ENCODE measurements around the gene FBLN2. TPM values are rescaled to one million over a fixed set of nuclear protein-coding genes. Genes with fewer than 3 reads are reported as not detected.

Gene FBLN2
- total RNA-seq, 1 donor from 2014 or later = not detected

DNA sequence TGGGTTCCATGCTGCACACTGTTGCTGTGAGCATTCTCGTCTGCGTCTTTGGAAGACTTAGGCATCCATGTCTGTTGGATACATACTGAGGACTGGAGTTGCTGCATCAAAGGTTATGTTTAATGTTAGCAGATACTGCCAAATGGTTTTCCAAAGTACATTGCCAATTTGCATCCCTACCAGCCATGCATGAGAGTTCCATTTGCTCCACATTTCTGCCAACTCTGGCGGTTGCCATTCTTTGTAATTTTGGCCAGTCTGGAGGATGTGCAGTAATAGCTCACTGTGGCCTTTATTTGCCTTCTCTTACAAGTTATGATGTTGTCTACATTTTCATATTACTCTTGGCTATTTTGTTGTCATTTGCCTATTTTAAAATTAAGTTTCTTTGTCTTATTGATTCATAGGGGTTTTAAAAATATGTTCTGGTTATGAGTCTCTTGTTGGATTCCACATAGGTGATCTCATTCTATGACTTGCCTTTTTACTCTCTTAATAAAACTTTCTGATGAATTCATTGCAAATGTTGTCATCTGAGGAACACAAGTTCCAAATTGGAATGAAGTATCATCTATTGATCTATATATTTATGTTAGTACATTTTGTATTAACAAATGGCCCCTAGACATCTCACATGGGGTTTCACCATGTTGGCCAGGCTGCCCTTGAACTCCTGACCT, 42.1 kb downstream of the FBLN2 start:
- H3K27me3 Mint-ChIP-seq = peaks cover 11% of the 10 kb centered on the region
- no peak overlapping the region for H3K4me3 Mint-ChIP-seq
- intact Hi-C loops (cut with micrococcal nuclease) = no loop called here

GRCh38 chr3:13593615-13594014, 44.7 kb downstream of the FBLN2 start:
- H3K4me1 Mint-ChIP-seq = no peaks in the 10 kb centered on the region
- no peak for DNase-seq
- peaks cover 11% of the 10 kb centered on the region for H3K27me3 Mint-ChIP-seq
- H3K27ac Mint-ChIP-seq = no peak overlapping the region
- intact Hi-C loops (cut with micrococcal nuclease) = no loop called here
- no peaks in the 10 kb centered on the region for H3K36me3 Mint-ChIP-seq (ENCODE audit: low read depth)
- no peak overlapping the region for H3K4me3 Mint-ChIP-seq
- no peaks in the 10 kb centered on the region for H3K9me3 Mint-ChIP-seq

More for the DNA sequence above, 42.1 kb downstream of the FBLN2 start:
- Mint-ChIP-seq H3K27ac (no peak overlapping the region), H3K36me3 (ENCODE audit: low read depth) (no peaks in the 10 kb centered on the region), H3K9me3 (no peaks in the 10 kb centered on the region), H3K4me1 (no peaks in the 10 kb centered on the region)
- no peak for DNase-seq

DNA sequence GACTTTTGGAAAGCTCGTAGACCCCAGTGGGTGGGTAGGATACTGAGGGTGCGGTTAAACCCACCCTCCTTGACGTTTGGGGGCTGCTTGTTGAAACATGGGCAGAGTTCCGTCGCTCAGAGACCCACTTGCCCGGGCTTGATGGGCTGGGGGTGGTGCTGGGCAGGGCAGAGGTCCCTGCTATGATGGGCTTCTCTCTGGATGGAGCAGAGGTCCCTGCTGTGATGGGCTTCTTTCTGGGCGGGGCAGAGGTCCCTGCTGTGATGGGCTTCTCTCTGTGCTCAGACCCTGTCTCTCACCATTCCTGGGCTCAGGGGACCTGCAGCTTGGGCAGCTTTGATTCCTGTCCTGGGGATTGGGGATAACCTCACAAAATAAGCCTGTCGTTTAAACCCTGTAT, 45.2 kb downstream of the FBLN2 start:
- H3K4me3 Mint-ChIP-seq = no peak overlapping the region
- H3K36me3 Mint-ChIP-seq (ENCODE audit: low read depth) = no peaks in the 10 kb centered on the region
- no peaks in the 10 kb centered on the region for H3K4me1 Mint-ChIP-seq
- peaks cover 11% of the 10 kb centered on the region for H3K27me3 Mint-ChIP-seq
- no peak overlapping the region for H3K27ac Mint-ChIP-seq
- no peaks in the 10 kb centered on the region for H3K9me3 Mint-ChIP-seq
- intact Hi-C loops (cut with micrococcal nuclease) = no loop called here
- no peak for DNase-seq

GRCh38 chr3:13594991-13595421, 46.1 kb downstream of the FBLN2 start:
- H3K27ac Mint-ChIP-seq = no peak overlapping the region
- no peaks in the 10 kb centered on the region for H3K9me3 Mint-ChIP-seq
- DNase-seq = no peak
- intact Hi-C loops (cut with micrococcal nuclease) = no loop called here
- peaks cover 9% of the 10 kb centered on the region for H3K27me3 Mint-ChIP-seq
- H3K36me3 Mint-ChIP-seq (ENCODE audit: low read depth) = no peaks in the 10 kb centered on the region
- no peaks in the 10 kb centered on the region for H3K4me1 Mint-ChIP-seq
- H3K4me3 Mint-ChIP-seq = no peak overlapping the region

DNA sequence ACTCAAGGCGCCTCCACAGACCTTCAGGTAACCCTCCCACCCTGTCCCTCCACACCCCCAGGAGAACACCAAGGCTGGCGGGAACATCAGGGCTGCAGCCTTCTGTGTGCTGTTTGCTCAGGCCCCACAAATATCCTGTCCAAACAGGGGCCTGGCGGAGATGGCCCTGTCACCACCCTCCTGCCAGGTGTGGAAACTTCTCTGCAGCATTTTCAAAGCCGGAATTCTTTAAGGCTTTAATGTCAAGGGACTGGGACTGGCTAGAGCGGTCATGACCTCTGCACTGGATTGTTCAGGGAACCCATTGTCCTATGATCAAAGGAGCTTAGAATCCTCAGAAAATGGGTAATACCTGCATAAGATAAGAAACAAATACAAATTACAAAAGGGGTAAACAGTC, 46.6 kb downstream of the FBLN2 start:
- intact Hi-C loops (cut with micrococcal nuclease) = no loop called here
- no peaks in the 10 kb centered on the region for H3K36me3 Mint-ChIP-seq (ENCODE audit: low read depth)
- no peaks in the 10 kb centered on the region for H3K9me3 Mint-ChIP-seq
- H3K4me3 Mint-ChIP-seq = no peak overlapping the region
- no peak for DNase-seq
- no peaks in the 10 kb centered on the region for H3K4me1 Mint-ChIP-seq
- no peak overlapping the region for H3K27ac Mint-ChIP-seq
- H3K27me3 Mint-ChIP-seq = peaks cover 9% of the 10 kb centered on the region

DNA sequence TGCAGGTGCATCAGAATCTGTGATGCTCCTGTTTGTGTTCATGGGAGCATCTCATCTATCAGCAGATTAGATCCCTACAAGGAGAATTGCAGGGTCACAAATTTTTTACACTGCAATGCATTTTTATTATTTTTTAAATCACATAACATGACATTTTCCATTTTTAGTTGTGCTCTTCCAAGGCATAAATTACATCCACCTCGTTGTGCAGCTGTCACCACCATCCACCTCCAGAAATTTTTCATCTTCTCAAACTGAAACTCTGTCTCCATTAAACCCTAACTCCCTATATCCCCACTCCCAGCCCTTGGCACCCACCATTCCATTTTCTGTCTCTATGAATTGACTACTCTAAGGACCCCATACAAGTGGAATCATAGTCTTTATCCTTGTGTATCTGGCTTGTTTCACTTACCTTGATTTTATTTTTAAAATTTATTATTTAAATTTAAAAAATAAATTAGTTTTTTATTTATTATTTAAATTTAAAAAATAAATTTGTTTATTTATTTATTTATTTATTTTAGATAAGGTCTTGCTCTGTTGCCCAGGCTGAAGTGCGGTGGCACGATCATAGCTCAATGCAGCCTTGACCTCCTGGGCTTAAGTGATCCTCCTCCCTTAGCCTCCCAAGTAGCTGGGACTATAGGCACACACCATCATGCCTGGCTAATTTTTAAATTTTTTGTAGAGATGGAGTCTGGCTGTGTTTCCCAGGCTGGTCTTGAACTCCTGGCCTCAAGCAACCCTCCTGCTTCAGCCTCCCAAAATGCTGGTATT, 47.7 kb downstream of the FBLN2 start:
- Mint-ChIP-seq H3K4me1 (no peaks in the 10 kb centered on the region), H3K4me3 (no peak overlapping the region), H3K9me3 (no peaks in the 10 kb centered on the region), H3K27ac (no peak overlapping the region), H3K36me3 (ENCODE audit: low read depth) (no peaks in the 10 kb centered on the region), H3K27me3 (peaks cover 7% of the 10 kb centered on the region)
- DNase-seq = no peak
- intact Hi-C loops (cut with micrococcal nuclease) = no loop called here

DNA sequence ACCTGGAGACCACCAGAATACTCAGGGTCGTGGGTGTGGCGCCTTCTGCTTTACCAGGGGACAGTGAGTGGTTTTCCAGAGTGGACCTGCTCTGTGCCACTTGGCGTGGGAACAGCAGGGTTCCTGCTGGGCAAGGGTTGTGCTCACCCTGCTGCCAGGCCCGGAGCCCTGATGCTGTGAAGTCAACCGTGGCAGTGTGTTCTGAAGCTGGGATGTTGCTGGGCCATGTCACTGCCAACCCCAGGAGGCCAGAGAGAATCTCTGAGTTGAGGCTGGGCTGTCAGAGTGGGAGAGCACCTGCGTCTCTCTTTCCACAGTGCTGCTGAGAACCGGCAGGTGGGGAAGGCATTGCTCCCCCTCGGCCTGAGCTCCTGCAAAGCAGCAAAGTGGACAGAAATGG, 48.7 kb downstream of the FBLN2 start:
- H3K9me3 Mint-ChIP-seq = no peaks in the 10 kb centered on the region
- H3K36me3 Mint-ChIP-seq (ENCODE audit: low read depth) = no peaks in the 10 kb centered on the region
- H3K4me3 Mint-ChIP-seq = no peak overlapping the region
- H3K4me1 Mint-ChIP-seq = no peaks in the 10 kb centered on the region
- no peak overlapping the region for H3K27ac Mint-ChIP-seq
- DNase-seq = no peak
- peaks cover 7% of the 10 kb centered on the region for H3K27me3 Mint-ChIP-seq
- intact Hi-C loops (cut with micrococcal nuclease) = no loop called here

- Mint-ChIP-seq H3K4me1 (no peaks in the 10 kb centered on the region), H3K9me3 (no peaks in the 10 kb centered on the region), H3K27me3 (peaks cover 7% of the 10 kb centered on the region), H3K36me3 (ENCODE audit: low read depth) (no peaks in the 10 kb centered on the region), H3K4me3 (no peak overlapping the region), H3K27ac (no peak overlapping the region)
- intact Hi-C loops (cut with micrococcal nuclease) = no loop called here
- no peak for DNase-seq
Observed at GRCh38 chr3:13598201-13598600, 49.3 kb downstream of the FBLN2 start.

- intact Hi-C loops (cut with micrococcal nuclease) = no loop called here
- Mint-ChIP-seq H3K27me3 (peaks cover 9% of the 10 kb centered on the region), H3K36me3 (ENCODE audit: low read depth) (no peaks in the 10 kb centered on the region), H3K9me3 (no peaks in the 10 kb centered on the region), H3K4me3 (no peak overlapping the region), H3K4me1 (no peaks in the 10 kb centered on the region), H3K27ac (no peak overlapping the region)
- no peak for DNase-seq
Observed at GRCh38 chr3:13598926-13599886, 50.3 kb downstream of the FBLN2 start.

DNA sequence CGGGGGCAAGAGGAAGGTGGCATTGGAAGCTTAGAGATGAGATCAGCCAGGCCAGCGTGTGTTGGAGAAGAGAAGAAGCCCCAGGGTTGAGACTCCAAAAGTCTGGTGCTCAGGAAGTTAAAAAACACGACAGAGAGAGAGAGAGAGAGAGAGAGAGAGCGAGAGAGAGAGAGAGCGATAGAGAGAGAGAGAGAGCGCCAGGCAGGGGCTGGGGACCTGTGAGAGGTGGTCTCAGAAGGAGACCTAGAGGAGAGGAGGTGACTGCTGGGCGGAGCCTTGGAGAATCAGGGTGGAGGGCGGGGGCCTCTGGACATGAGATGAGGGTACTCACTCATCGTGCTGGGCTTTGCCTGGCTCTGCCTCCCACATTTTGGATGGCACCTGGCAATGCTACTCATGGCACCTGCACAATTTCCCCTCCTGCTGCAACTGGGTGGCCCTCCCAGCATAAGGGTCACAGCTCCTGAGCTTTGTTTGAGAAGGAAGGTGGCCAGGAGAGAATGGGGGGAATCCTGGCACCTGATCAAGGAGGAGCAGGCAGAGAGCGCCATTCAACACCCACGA, 51.0 kb downstream of the FBLN2 start:
- no peak for DNase-seq

DNA sequence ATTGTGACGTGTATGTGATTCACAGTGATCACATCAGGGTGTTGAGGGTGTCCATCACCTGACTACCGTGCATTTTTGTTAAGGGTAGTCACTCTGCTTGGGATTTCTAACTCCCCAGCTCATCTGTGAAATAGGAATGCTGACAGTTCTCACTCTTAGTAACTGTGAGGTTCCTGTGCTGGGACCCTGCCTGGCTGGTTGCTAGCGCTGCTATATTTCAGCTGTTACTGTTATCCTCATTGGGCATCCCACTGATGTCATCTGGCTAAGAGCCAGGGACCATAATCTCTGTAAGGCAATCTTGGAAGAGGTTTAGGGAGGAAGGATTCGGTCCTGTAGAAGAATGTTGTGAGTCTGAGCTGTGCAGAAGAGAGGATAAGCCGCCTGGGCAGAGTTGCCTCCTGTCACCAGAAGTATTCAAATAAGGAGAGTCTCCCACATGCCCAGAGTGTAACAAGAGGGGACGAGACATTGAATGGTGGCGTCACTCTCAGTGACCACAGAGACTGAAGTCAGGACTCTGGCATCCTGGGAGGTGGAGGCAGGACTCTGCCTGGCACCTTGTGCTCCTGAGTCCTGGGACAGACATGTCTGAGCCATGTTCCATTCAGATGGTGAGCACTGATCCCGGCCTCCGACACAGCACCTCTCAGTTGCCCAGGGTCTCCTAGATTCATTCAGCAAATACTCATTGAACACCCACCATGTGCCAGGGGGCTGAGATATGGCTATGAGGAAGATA, 52.2 kb downstream of the FBLN2 start:
- no peak for DNase-seq
- Mint-ChIP-seq H3K9me3 (no peaks in the 10 kb centered on the region), H3K4me1 (no peaks in the 10 kb centered on the region), H3K27me3 (peaks cover 9% of the 10 kb centered on the region), H3K27ac (no peak overlapping the region), H3K4me3 (no peak overlapping the region), H3K36me3 (ENCODE audit: low read depth) (no peaks in the 10 kb centered on the region)
- intact Hi-C loops (cut with micrococcal nuclease) = no loop called here

More for the DNA sequence above, 51.0 kb downstream of the FBLN2 start:
- Mint-ChIP-seq H3K4me1 (no peaks in the 10 kb centered on the region), H3K36me3 (ENCODE audit: low read depth) (no peaks in the 10 kb centered on the region), H3K27ac (no peak overlapping the region), H3K4me3 (no peak overlapping the region), H3K9me3 (no peaks in the 10 kb centered on the region), H3K27me3 (peaks cover 9% of the 10 kb centered on the region)
- intact Hi-C loops (cut with micrococcal nuclease) = no loop called here

DNA sequence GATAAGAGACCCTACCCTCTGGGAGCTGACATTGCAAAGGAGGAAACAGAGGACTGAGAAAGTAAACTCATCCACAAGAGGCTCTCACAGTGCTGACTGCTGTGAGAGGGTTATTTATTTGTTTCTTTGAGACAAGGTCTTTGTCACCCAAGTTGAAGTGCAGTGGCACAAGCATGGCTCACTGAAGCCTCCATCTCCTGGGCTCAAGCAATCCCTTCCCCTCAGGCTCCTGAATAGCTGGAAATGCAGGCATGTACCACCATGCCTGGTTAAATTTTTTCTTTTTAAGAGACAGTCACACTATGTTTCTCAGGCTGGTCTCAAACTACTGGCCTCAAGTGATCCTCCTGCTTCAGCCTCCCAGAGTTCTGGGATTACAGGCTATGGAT, 52.8 kb downstream of the FBLN2 start:
- H3K36me3 Mint-ChIP-seq (ENCODE audit: low read depth) = no peaks in the 10 kb centered on the region
- H3K27me3 Mint-ChIP-seq = peaks cover 9% of the 10 kb centered on the region
- no peaks in the 10 kb centered on the region for H3K4me1 Mint-ChIP-seq
- H3K9me3 Mint-ChIP-seq = no peaks in the 10 kb centered on the region
- no peak overlapping the region for H3K4me3 Mint-ChIP-seq
- intact Hi-C loops (cut with micrococcal nuclease) = no loop called here
- no peak for DNase-seq
- H3K27ac Mint-ChIP-seq = no peak overlapping the region

DNA sequence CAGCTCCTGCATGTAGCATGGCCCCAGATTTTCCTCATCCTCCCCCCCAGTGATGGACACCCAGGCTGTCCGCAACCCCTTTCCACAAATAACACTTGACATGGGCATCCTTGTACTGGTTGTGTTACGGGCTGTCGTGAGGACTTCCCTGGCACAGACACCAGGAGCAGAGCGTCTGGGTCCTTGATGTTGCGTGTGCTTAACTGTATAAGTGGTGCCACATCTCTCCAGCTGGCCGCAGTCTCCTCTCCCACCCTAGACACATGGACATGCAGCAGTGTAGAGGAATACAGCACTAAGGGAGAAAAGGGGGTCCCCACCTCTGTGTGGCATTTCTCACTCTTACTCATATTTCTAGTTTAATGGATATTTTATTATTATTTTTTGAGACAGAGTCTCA, 56.6 kb downstream of the FBLN2 start:
- Mint-ChIP-seq H3K27me3 (peaks cover 9% of the 10 kb centered on the region), H3K9me3 (no peaks in the 10 kb centered on the region), H3K36me3 (ENCODE audit: low read depth) (no peaks in the 10 kb centered on the region), H3K27ac (no peak overlapping the region), H3K4me3 (no peak overlapping the region), H3K4me1 (no peaks in the 10 kb centered on the region)
- DNase-seq = no peak
- intact Hi-C loops (cut with micrococcal nuclease) = no loop called here
